Suppressor macrophage treated with lipopolysaccharide for 4 hours (primary cell): Measurements from ENCODE around the gene SIK2.
"Not testable (repeated sequence)": the region's sequence is repeated elsewhere in the genome, so short reads cannot be mapped to it uniquely, and the experiment has no call there.

ENCODE experiments used
- DNase-seq: peaks from one replicate; pipeline ENCODE4 v3.0.0-alpha.2; 2020

SIK2 gene

GRCh38 chr11:111629499-111629898, 27.2 kb downstream of the SIK2 start:
- no peak for DNase-seq

- DNase-seq = no peak
Observed at GRCh38 chr11:111631024-111631665, 28.9 kb downstream of the SIK2 start.

- no peak for DNase-seq
Observed at GRCh38 chr11:111631666-111632039, 29.4 kb downstream of the SIK2 start.

- DNase-seq = no peak
Observed at GRCh38 chr11:111632516-111633220, 30.4 kb downstream of the SIK2 start.

DNA sequence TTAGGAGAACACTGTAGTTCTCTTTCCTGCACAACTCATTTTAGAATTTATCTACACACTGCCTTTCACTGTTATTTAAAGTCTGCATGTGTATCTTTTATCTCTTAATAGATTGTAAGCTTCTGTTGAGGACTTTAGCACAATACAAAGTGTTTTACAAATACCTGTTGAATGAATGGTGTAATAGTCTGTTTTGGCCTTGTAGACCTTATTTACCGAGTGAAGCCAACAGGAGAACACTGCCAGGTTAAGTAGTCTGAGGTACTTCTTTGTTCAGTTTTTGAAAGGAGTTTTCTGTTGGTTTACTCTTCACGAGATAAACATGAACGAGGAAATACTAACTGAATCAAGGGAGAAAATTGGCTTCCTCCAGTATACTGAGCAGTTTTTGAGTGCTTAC, 31.0 kb downstream of the SIK2 start:
- no peak for DNase-seq

- no peak for DNase-seq
Observed at GRCh38 chr11:111633756-111634362, 31.6 kb downstream of the SIK2 start.

GRCh38 chr11:111634981-111635705, 32.9 kb downstream of the SIK2 start:
- no peak for DNase-seq

DNA sequence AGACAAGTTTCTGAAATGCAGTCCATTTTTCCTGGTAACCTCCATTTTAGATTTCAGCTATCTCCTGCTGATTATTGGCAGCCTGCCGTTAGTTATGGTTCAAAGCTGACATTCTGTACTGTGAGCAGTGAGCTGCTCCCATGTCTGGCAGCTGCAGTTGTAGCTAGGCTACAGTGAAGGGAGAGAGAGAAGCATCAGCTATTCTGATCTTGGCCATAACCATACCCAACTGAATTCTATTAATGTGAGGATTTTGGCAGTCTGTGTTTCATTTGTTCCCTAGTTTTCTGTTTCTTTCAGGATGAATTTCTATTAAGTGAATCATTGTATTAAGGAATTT, 33.4 kb downstream of the SIK2 start:
- DNase-seq = no peak

GRCh38 chr11:111637885-111638284, 35.6 kb downstream of the SIK2 start:
- DNase-seq = no peak

GRCh38 chr11:111639226-111639925, 37.1 kb downstream of the SIK2 start:
- no peak for DNase-seq

- no peak for DNase-seq
Observed at GRCh38 chr11:111641339-111642015, 39.2 kb downstream of the SIK2 start.

GRCh38 chr11:111642542-111642941, 40.3 kb downstream of the SIK2 start:
- no peak for DNase-seq

DNA sequence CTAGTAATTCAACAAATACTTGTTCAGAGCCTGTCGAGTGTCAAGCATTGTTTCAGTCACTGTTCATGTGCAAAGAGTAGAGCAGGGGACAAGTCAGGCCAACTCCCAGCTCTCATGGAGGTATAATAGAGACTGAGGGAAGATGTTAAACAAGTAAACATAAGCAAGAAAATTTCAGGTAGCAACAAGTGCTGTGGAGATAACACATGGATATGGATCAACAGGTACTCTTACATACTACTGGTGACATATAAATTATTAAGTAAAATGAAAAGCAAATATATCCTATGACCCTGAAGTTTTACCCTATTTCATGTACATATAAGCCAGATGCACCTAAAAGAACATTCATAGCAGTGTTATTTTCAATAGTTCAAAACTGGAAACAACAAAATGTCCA, 42.7 kb downstream of the SIK2 start:
- no peak for DNase-seq

DNA sequence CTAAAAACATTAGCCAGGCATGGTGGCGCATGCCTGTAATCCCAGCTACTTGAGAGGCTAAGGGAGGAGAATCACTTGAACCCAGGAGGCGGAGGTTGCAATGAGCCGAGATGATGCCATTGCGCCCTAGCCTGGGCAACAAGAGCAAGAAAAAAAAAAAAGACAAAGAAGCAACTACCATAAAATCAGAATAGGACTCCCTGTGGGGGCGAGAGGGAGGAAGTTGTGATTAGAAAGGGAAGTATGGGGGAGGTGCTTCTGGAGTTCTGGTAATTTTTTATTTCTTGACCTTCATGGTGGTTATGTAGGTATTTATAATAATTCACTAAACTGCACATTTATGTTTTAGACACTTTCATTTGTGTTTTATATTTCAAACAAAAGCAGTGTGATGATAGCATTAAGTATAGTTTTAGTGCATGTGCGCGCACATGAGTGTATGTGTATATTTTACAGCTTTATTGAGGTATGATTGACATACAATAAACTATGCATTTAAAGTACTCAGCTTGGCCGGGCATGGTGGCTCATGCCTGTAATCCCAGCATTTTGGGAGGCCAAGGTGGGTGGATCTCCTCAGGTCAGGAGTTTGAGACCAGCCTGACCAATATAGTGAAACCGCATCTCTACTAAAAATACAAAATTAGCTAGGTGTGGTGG, 43.5 kb downstream of the SIK2 start:
- no peak for DNase-seq

DNA sequence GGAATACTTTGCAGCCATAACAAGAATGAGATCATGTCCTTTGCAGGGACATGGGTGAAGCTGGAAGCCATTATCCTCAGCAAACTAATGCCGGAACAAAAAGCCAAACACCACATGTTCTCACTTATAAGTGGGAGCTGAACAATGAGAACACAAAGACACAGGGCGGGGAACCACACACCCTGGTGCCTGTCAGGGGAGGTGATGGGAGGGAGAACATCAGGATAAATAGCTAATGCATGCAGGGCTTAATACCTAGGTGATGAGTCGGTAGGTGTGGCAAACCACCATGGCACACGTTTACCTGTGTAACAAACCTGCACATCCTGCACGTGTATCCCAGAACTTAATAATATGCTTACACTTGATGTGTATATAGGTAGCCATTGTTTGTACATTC, 49.1 kb downstream of the SIK2 start:
- DNase-seq = not testable (repeated sequence)

GRCh38 chr11:111652184-111652583, 49.9 kb downstream of the SIK2 start:
- DNase-seq = no peak

- no peak for DNase-seq
Observed at GRCh38 chr11:111654601-111655000, 52.4 kb downstream of the SIK2 start.

GRCh38 chr11:111655924-111656323, 53.7 kb downstream of the SIK2 start:
- DNase-seq = no peak

GRCh38 chr11:111657905-111658304, 55.7 kb downstream of the SIK2 start:
- DNase-seq = not testable (repeated sequence)

GRCh38 chr11:111658493-111658892, 56.2 kb downstream of the SIK2 start:
- not testable (repeated sequence) for DNase-seq

GRCh38 chr11:111659201-111660115, 57.2 kb downstream of the SIK2 start:
- no peak for DNase-seq
